HG02798 (cell line): Measurements from ENCODE around the gene TNS1.

Experiments used
- ATAC-seq: cut with Tn5 transposase; IDR thresholded peaks from one replicate; pipeline ENCODE4 v1.9.1; 2021; ENCODE audit warnings: mild to moderate bottlenecking; ENCODE audit not compliant: unreplicated experiment, poor library complexity

Gene TNS1

DNA sequence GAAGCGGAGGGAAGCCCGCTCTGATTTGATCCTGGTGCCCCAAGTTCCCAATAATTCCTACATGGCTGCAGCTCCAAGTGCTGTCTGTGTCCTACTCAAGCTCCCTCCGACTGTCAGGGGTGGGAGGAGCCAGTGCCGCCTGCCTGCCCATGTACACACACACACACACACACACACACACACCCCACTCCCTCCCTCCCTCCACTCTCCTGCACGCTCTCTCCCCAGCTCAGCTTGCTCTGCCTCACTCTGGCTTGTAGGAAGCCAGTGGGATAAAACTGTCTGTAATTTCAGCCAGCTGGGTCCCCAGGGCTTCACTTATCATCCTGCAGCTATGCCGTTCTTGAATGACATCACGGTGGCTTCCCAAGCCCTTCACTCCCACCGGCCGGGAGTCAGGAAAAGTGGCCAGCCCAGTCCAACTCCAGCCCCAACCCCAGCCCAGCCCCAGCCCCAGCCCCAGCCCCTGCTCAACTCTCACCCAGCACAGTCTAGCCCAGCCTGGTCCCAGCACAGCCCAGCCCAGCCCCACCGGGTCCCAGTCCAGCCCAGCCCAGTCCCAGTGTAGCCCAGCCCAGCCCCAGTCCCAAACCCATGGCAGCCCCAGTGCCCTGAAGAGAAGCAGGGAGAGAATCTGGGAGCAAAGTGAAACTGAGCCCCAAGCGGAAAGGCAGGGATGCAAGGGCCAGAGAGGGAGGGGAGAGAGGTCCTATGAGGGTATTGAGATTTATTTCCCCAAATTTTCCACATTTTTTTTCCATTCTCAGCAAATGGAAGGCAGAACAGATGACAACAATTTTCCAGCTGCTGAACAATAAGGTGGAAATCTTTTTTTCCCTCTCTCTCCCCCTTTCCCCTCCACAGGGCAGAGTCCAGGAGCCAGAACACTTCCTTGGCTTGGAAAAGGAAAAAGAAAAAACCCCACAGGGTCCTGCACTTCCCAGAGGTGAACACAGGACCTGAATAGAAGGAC is 144.0 kb downstream of the TNS1 start:
- no peak for ATAC-seq

DNA sequence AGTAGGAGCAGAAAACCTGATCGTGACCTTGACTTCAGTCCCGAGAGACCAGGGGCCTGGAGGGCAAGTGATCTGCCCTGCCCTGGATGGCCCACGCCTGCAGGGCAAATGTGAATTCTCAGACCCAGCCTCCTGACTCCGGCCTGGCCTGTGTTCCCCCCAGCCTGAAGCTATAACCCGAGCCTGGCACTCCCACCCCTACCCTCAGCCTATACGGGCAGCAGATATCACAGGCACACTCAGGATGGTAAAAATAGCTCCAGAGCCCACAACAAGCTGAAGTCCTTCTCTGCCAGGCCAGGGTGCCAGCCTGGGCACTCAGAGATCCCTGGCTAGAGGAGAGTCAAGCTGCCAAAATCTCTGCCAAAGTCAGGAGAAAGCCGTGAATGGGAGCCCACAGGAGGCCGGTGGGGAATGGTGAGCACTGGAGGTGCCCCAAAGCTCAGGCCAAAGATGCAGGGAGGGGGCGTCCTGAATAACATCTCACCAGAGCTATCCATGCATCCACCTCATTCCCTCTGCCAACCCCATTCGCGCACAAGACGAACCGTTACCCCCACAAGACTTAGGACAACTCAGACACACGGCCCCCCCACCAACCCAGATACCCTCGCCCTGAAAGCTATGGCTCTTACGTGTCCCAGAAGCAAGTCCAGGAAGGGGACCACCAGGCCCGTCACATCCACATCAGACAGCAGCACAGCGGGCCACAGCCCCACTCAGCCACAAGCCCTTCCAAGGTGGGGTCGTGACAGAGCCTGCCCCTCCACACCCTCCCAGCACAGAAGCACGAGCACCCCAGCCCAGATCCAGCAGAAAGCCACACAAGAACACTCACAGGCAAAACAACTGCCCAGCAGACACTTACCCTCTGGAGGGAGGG is 144.9 kb downstream of the TNS1 start:
- ATAC-seq = no peak

DNA sequence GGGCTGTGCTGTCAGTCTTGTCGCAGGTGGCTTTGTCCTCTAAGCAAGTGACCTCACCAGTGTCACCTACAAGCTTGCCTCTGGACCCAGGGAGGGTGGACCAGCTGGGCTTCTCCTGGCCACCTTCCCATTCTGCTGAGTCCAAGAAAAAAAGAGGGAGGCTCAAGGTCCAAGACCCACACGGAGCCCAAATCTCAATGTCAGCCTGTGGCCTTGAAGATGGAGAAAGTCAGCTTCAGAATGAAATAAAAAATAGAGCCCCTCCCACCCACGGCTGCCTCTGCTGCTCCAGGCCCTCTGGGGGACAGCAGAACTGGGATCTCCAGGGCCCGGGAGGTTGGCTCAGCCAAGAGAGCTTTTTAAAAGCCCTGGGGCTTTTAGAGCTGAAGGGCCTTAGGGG is 145.9 kb downstream of the TNS1 start:
- no peak for ATAC-seq

DNA sequence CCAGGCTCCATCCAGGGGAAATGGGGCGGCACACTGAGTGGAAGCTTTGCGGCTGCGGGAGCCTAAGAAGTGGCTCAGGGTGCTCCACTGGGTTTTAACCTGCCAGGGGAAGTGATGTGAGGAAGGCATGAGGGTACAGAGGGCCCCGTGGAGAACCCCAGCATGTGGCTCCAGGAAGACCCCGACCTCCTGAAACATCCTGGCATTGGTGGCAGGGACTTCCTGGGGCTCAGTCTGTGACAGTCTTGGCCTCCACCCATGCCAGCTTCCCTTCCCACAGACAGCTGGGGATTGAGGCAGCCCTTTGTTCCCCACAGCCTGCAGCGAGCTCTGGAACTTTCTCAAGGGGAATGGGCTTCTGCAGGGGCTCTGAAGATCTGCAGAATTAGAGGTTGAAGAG is 146.6 kb downstream of the TNS1 start:
- no peak for ATAC-seq

DNA sequence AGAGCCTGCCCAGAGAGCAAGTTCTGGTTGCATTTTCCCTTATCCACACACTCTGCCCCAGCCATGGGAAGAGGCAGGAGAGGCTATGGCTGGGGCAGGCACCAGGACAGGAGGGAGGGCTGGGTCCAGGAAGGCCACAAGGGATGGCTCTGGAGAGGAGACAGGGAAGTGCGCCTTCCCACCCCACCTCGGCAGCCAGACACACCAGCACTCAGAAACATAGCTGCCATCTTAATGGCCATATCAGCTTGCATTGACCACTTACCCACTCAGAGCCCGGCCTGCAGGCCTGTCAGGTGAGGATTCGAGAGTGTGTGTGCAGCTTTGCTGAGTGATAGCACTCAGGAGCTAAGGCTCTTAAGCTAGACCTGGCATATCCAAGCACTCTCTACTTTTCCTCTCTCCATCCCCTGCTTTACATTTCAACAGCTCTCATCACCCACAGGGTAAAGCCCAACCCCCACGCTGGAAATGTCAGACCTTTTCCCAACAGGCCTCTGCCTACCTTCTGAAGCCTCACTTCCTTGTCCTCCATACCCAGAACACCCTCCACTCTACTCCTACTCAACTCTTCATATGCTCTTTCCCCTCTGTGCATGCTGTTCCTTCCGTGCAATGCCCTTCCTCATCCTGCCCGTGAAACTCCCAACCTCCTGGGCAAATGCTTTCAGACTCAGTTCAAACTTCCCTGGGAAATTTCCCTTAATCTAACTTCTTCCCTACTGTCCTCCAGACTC is 147.9 kb downstream of the TNS1 start:
- ATAC-seq = no peak

DNA sequence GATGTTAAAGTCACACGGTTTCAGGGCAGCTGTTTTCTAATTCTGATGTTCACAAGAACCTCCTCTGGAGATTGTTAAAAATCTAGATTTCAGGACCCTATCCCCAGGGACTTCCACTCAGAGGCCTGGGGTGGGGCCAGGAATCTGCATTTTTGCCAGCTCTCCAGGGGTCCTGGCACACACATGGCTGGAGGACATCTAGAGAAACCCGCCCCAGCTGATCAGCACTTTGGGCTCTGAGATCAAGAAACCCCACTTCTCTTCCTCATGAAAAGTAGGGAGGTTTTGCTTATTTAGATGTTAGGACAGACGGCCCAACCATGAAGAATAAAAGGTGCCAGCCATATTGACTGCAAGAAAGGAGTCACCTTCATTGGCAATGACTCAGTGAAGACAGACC is 148.8 kb downstream of the TNS1 start:
- no peak for ATAC-seq

DNA sequence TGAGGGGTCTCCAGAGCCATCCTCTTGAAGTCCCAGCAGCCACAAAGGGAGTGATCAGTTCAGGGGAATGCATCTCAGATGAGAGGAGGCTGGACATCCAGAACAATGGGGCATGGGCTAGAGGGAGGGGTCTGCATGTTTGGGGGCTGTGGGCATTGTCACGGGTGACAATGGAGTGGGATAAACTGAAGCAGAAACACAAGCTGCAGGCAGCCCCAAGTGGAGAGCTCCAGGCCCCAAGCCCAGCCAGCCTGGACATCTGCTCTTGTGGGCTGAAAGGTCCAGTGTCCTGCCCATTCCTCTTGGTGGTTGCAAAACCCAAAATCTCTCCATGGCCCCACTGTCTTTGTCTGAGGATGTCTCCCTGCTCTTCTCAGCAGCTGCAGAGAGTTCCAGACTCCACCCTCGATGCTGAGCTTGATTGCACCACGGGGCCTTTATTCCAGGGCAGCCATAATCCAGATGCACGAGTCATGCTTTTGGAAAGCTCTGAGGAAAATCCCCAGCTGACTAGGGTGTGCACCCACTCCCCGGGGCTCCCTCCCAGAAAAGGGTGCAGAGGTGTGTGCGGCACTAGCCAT is 149.4 kb downstream of the TNS1 start:
- no peak for ATAC-seq

DNA sequence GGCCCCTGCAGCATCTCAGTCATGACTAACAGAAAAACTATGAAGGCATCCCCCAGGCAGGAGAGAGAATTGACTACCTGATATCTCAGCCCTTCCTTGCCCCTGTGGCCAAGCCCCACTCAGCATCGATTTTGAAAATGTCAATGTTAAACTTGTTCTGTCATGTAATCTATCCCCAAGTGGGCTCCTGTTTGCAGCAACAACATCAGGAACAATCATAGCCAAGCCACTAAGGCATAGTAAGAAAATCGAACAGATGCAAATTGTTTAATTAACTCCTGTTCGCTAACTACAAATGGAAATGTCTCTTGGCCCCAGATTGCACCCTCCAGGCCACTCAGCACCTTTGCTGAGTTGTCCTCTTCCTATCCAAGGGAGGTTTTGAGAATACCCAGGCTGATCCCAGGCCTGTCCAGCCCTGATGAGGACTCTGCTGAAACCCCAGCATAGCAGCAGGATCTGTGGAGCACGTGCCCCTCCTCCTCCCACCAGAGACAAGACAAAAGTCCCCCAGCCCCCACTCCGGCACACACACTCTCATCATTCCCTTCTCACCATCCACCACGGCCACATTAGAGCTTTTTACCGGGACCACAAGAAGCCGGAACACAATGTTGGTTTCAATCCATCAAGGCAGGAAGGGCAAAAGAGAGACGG is 150.1 kb downstream of the TNS1 start:
- ATAC-seq = no peak

DNA sequence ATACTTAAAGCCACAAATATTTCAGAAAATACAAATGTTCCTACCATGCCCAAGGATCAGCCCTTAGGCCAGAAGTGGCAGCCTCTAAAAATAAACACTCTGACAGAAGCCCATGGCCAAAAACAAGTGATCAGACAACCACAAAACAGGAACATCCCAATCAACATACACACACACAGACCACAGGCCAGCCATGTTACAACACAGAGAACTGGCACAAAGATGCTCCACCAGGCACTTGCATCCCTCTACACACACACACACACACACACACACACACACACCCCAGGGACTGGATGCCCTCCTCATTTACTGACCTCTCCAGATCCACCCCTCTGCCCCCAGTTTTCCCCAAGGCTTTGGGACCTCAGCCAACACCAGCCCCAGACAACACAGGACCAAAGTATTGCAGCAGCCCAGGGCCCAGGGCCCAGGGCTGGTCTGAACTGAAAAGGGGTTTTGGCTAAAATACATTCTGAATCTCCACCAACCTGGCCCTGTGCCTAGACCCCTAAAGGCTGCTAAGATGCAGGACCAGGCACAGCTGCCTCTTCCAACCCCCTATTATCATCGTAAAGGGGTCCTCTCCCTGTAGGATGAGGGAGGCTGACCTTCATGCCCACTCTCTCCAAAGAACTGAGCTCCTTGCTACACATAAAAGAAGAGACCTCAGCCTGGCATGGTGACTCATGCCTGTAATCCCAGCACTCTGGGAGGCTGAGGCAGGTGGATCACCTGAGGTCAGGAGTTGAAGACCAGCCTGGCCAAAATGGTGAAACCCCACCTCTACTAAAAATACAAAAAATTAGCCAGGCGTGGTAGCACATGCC is 151.4 kb downstream of the TNS1 start:
- no peak for ATAC-seq

DNA sequence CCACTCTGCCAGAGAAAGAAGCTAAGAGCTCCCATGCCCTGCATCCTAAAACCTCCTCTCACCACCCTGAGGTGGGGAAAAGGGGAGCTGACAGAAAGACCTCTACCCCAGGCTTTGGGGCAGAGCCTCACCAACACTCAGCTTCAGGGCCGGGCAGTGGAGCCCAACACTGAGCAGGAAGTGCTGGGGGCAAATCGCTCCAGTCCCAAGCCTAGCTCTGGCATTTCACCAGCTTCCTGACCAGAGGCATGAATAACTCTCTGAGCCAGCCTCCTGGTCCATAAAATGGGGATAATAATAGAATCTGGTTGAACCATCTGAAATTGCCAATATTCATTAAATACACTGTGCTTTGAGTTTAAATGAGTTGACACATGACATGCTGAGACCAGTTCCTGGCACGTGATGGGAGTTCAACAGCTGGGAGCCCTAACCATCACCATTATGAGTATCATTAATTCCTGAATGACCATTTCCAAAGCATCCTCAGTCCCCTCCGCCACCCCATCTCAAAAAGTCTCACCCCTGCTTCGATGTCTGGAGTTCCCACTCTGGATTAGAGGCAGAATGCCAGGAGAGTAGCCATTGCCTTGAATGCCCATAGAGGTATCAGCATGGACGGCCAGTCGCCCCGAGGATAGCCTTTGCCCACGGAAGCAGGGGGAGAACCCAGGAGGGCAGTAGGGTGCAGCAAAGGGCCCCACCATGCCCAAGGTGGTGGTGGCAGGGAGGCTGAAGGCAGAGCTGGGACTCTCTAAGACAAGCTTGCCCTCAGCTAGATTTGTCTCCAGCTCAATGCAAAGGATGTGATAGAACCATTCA is 153.4 kb downstream of the TNS1 start:
- no peak for ATAC-seq

DNA sequence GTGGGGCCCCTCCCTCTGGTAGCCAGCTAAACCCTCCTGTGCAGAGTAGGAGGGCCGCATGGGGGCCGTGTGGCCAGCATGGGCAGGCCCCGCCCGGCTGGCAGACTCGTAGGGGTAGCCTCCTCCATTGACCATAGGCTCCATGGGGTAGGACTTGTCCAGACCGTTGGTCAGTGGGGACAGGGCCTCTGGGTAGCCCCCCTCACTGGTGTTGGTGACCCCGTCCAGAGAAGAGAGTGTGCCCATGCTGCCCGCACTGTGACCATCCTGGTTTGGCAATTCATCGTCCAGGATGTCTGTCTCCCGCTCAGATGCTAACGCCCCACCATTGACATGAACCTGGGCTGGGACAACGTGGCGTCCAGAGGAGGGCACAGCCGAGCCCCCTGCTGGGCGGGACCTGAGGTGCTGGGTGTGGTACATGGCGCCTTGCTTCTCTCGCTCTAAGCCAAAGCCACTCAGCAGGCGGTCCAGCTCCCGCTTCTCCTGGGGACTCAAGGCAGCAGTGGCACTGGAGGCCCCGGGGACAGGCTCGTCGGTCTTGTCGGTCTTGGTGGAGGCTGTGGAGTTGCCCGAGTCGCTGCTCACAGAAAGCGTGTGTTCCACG is 154.3 kb downstream of the TNS1 start:
- ATAC-seq = no peak

DNA sequence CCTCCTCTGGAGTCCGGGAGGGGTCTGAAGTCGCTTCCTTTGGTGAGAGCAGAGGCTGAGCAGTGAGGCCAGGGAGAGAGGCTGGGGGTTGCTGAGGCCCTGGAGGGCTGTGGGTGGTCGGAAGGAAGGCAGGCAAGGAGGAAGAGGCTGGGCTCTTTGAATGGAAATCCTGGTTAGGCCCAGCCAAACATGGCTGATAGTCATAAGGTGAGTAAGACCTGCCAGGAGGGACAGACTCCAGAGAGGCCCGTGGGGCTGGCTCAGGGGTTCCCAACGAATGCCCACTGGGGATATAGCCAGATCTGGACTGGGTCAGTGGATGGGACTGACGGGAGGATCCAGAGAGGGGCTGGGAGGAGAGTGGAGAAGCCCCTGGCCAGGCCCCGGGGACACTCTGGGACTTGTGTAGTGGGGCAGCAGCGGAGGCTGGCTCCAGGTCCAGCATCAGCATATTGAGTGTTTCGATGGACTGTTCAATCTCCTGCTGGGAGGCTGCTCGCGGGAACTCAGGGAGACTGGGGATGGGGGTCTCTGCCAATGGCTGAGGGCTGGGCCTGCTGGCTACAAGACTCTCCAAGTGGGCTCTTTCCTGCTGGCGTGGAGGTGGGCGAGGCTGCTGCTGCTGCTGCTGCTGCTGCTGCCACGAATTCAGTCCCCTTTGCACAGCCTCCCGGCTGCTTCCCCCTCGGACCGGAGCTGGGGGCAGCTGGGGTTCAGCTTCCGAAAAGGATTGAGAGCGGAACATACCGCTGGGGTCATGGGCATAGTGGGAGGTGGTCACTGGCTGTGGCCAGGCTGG is 155.0 kb downstream of the TNS1 start:
- no peak for ATAC-seq

DNA sequence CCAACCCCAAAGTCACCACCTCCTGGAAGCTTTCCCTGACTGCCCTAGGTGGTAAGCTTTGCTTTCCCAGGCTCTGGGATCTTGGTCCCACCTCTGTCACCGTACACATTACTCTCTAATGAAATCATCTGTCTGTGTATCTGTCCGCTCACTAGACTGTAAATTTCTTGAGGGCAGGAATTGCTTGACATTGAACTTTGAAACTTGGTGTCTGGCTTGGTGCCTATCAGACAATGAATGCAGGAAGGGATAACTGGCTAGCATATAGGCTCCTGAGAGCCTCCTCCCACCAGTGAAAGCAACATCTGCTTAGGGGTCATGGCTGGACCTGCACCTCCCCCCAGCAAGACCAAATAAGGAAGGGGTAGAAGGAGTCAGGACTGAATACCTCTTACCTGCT is 155.7 kb downstream of the TNS1 start:
- ATAC-seq = no peak

DNA sequence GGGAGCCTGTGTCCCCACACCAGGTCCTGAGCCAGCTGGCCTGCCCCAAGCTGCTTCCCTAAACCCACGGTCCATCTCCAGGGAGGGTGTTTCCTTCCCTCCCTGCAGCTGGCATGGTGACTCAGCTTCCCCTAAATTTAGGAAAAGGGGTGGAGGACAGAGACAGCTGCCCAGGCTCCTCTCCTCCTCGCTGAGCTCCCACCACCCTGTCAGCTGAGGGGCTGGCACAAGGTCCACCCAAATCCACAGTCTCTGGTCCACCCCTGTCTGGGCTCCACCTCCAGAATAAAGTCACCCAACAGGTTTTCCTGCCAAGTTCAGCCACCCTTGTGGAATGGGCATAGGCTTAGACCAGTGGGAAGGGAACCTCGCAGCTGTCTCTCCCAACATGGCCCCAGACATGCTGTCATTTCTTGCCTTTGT is 156.5 kb downstream of the TNS1 start:
- ATAC-seq = no peak

DNA sequence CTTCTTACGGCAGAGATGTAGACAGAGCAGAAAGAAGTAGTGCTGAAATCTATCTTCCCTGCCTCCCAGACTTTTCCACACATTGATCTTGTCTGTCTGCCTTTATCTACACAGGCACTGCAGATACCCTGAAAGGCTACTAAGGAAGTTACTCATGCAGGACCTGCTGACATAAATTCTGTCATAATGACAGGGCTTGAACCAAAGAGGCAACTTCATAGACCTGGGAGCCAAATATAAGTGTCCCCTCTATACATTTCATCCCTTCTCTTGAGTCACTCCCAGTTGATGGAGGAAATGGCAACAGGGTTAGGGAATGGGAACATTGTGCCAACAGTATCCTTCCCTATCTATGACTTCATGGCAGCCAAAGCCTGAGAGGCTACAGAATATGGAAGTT is 157.5 kb downstream of the TNS1 start:
- no peak for ATAC-seq

DNA sequence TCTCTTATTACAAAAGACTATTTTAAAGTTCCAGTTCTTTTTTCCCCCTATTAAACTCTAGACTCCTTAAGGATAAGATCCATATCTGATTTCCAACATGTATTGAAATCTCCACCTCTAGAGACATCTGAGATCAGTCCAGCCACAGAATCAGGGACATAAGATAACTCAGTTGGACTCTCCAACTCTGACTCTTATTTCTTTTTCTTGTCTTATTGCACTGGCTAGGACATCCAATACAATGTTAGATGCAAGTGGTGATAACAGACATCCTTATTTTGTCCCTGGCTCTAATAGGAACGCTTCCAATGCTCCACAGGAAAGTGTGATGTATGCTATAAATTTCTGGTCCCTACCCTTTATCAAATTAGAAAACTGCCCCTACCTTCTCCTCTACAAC is 158.1 kb downstream of the TNS1 start:
- no peak for ATAC-seq

DNA sequence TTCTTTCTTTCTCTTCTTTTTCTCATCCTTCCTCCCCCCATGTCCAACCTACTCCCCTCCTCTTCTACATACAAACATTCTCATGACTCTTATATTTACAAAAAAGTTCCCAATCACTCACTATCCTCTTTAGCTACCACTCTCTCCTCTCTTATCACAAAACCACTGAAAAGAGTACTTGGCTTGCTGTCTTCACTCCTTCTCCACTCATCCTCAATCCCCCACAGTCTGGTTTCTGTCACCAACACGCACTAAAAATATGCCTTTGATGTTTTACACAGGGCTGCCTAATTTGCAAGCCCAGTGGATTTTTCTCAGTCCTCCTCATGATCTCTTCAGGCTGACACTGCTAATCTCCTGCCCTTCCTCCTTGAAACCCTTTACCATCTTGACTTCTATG is 159.5 kb downstream of the TNS1 start:
- no peak for ATAC-seq
